ENCODE data around the gene ZNF79.
"Not testable (repeated sequence)": the region's sequence is repeated elsewhere in the genome, so short reads cannot be mapped to it uniquely, and the experiment has no call there.

ZNF79 gene

GRCh38 chr9:127458921-127459320, 34.7 kb downstream of the ZNF79 start:
- no peak for DNase-seq

GRCh38 chr9:127463382-127463781, 39.2 kb downstream of the ZNF79 start:
- DNase-seq: no peak

GRCh38 chr9:127463911-127464310, 39.7 kb downstream of the ZNF79 start:
- no peak for DNase-seq

GRCh38 chr9:127466407-127466917, 42.3 kb downstream of the ZNF79 start:
- DNase-seq: not testable (repeated sequence)

- no peak for DNase-seq
Measured at GRCh38 chr9:127467621-127468020, 43.4 kb downstream of the ZNF79 start.

- no peak for DNase-seq
Measured at GRCh38 chr9:127470662-127471061, 46.5 kb downstream of the ZNF79 start.

- DNase-seq: no peak
Measured at GRCh38 chr9:127473501-127473900, 49.3 kb downstream of the ZNF79 start.

GRCh38 chr9:127473932-127474331, 49.8 kb downstream of the ZNF79 start:
- DNase-seq: no peak

GRCh38 chr9:127474592-127474991, 50.4 kb downstream of the ZNF79 start:
- no peak for DNase-seq

GRCh38 chr9:127479507-127480081, 55.4 kb downstream of the ZNF79 start:
- DNase-seq: no peak

- DNase-seq: no peak
Measured at GRCh38 chr9:127482662-127483061, 58.5 kb downstream of the ZNF79 start.

GRCh38 chr9:127485995-127486394, 61.8 kb downstream of the ZNF79 start:
- no peak for DNase-seq

- DNase-seq: no peak
Measured at GRCh38 chr9:127488946-127489345, 64.8 kb downstream of the ZNF79 start.

GRCh38 chr9:127489471-127490115, 65.4 kb downstream of the ZNF79 start:
- DNase-seq: no peak

- DNase-seq: no peak
Measured at GRCh38 chr9:127490535-127491230, 66.5 kb downstream of the ZNF79 start.

- DNase-seq: no peak
Measured at GRCh38 chr9:127491516-127491915, 67.3 kb downstream of the ZNF79 start.

- DNase-seq: no peak
Measured at GRCh38 chr9:127492616-127493015, 68.4 kb downstream of the ZNF79 start.

- DNase-seq: no peak
Measured at GRCh38 chr9:127493592-127494303, 69.6 kb downstream of the ZNF79 start.

GRCh38 chr9:127494304-127494702, 70.1 kb downstream of the ZNF79 start:
- no peak for DNase-seq
